ENCODE measurements around the gene LRP1. TPM values are rescaled to one million over a fixed set of nuclear protein-coding genes. Genes with fewer than 3 reads are reported as not detected.

Gene LRP1
- total RNA-seq, 1 donor from 2014 or later, result 708 TPM

DNA sequence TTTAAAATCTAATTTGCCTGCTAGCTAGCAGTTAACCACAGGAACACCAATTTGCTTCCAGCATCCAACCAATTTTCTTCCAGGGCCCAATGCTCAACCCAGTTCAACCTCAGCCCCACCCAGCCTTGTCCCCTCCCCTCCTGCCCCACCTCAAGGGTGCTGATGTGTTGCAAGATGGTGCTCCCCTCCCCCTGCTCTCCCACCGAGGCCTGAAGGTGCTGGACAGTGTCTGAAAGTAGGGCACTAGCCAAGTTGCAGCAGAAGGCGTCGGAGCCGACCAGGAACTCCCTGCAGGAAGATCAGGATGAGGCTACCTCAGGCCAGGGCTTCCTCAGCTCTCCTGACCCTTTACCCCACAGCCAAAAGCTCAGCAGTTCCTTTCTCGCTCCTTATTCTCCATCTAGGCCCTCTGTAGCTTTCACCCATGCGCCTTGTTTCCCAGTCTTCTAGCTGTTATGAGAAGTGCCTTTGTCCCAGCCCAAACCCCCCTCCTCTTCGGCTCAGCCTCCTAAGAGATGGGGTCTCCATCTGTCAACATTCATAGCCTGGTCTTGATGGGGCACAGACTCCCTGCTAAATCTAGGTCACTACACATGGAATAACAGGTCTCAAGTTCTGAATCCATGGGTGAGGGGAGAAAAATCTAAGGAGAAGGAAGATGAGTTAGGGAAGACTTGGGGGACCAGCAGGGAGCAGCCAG lies 20.7 kb upstream of the LRP1 start:
- DNase-seq (ENCODE audit: low spot score in 2 of 2), result peak in 1 of 2 donors; percentile 49
- no peaks in the 10 kb centered on the region for H3K27me3 ChIP-seq
- peaks cover 51 to 53% of the 10 kb centered on the region in 2 donors for H3K36me3 ChIP-seq
- no peaks in the 10 kb centered on the region for H3K9me3 ChIP-seq
- H3K4me3 ChIP-seq, result no peak overlapping the region
- H3K27ac ChIP-seq, result no peak overlapping the region
- TF ChIP-seq, protein P1, sequence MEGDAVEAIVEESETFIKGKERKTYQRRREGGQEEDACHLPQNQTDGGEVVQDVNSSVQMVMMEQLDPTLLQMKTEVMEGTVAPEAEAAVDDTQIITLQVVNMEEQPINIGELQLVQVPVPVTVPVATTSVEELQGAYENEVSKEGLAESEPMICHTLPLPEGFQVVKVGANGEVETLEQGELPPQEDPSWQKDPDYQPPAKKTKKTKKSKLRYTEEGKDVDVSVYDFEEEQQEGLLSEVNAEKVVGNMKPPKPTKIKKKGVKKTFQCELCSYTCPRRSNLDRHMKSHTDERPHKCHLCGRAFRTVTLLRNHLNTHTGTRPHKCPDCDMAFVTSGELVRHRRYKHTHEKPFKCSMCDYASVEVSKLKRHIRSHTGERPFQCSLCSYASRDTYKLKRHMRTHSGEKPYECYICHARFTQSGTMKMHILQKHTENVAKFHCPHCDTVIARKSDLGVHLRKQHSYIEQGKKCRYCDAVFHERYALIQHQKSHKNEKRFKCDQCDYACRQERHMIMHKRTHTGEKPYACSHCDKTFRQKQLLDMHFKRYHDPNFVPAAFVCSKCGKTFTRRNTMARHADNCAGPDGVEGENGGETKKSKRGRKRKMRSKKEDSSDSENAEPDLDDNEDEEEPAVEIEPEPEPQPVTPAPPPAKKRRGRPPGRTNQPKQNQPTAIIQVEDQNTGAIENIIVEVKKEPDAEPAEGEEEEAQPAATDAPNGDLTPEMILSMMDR (IDR thresholded peaks at IDR 0.05), result no peak
- peaks cover 4 to 15% of the 10 kb centered on the region in 2 donors for H3K4me1 ChIP-seq
- intact Hi-C loops (cut with DNase I), result no loop called here

DNA sequence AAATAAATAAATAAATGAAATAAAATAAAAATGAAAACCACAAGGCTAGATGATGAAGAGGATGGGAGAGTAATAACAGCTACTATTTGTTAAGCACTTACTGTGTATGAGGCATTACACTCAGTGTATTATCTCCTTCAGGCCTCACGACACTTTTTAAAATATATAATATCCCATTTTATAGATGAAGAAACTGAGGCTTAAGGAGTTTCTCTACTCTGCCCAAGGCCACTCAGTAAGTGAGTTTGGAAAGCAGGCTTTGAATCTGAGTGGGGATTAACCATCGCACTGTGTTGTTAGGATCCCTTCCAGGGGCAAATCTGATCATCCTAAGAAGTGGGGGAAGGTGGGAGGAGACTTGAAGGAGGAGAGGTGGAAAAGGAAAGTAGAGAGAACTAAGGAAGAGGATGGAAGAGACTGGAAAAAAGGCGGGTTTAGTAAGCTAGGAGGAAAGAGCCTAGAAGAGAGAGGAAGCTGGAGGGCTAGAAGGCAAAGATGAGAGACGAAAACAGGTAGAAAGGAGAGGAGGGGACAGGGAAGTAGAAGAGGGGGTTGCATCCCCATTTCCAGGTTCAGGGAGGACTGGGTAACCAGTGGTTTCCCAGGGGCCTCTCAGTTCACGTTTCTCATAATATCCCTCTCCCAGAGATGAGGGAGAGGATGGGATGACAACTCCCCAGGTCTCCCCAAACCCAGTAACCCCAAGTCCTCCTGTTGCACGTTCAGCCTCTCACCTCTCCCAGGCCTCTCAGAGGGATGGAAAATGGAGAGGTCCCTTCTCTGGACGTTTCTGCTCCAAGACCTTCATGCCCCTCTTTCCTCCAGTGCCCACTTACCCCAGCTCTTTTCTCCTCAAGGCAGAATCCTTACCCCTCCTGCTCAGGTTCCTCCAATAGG lies 18.8 kb upstream of the LRP1 start:
- no peak for DNase-seq (ENCODE audit: low spot score in 2 of 2)
- intact Hi-C loops (cut with DNase I), result loop anchor here (1.0 to 2.0 kb wide), 2 partner anchors 17 to 20 kb away; partner anchors contain the start of gene NAB2
- Histone ChIP-seq H3K4me3 (peak overlapping the region; percentile 76 to 90), H3K36me3 (peaks cover 38 to 39% of the 10 kb centered on the region in 2 donors), H3K4me1 (peaks cover 4 to 17% of the 10 kb centered on the region in 2 donors), H3K27me3 (no peaks in the 10 kb centered on the region), H3K27ac (peak overlapping the region; percentile 96 to 98), H3K9me3 (no peaks in the 10 kb centered on the region)
- TF ChIP-seq, protein P1 (IDR thresholded peaks at IDR 0.05), result no peak

DNA sequence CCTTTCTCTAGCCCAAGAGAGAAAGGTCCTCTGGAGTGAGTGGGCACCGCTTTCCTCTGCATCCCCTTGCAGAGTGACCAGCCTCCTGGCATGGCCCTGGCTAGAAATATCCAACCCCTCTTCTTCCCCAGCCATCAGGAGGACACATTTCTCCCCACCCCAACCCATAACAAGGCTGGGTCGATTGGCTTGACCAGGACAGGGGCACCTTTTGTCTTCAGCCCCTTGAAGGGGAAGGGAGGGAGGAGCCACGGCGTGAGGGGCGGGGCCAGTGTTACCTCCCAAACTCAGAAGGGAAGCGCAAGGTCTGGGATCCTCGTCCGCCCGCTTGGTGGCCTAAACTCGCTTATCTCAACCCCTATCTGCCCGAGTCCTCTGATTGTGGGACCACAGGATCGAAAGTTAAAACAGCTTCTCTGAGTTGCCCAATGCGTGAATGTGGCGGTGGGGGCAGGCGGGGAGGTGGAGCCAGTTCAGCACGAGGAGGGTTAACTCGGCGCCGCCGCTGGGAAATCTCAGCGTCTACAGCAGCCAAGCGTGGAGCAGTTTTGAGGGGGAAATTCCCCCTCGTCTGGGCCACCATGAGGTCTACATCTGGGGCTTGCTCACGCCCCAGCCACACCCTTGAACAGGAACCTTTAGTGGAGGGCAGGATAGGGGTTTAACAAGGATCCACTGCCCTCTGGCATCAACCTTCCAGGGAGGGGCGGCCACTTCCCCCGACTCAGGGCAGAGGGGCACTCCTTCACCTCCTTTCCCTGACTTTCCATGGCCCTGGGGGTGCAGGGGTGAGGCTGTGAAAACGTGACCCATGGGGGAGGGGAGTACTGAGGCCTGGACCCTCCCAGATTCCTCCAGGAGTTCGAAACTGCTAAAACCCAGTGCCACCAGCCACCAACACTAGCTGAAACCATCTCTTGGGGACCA lies 17.9 kb upstream of the LRP1 start:
- H3K36me3 ChIP-seq, result peaks cover 29 to 30% of the 10 kb centered on the region in 2 donors
- intact Hi-C loops (cut with DNase I), result loop anchor here (1.0 to 2.0 kb wide), 2 partner anchors 16 to 21 kb away; partner anchors contain the start of gene NAB2
- DNase-seq (ENCODE audit: low spot score in 2 of 2), result peak in 1 of 2 donors; percentile 83
- no peaks in the 10 kb centered on the region for H3K9me3 ChIP-seq
- H3K4me1 ChIP-seq, result peaks cover 4 to 17% of the 10 kb centered on the region in 2 donors
- H3K4me3 ChIP-seq, result peak overlapping the region; percentile 76 to 90
- H3K27me3 ChIP-seq, result no peaks in the 10 kb centered on the region
- peak overlapping the region; percentile 96 to 98 for H3K27ac ChIP-seq
- TF ChIP-seq, protein P1 (IDR thresholded peaks at IDR 0.05), result no peak

DNA sequence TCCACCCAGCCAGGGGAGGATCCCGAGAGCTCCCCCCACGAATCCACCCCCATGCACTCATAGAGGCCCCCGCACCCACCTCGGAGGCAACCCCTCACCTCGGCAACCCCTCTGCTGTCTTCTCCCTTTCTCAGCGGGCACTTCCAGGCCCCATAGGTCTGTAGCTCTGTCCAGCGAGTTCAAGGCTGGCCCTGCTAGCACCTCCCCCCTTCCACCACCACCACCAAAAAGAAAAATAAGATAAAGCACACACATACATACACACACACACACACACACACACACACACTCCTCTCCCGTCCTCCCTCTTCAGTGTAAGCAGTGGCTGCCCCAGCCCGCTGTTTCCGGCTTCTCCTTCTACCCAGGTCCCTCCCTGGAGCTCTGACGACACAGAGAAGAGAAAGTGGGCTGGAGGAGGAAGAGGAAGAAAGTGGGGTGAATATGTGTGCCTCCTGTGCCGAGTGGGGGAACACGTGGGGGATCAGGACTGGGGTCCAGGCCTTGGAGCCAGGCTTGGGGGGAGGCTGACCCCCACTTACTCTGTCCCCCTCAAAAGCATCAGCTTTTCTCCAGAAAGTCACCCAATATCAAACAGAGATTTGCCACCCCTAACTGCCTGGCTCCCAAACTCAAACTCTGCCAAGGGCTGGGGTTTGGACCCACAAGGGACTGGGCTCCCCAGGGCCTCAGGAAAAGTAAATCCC lies 17.1 kb upstream of the LRP1 start, which contains the start of gene STAT6:
Gene STAT6, minus strand, starts transcription at position 332 of the 704 bp plus-strand sequence. CDS start 3,084 bp downstream, outside the sequence.
- Histone ChIP-seq H3K27ac (peak within 1 kb of the TSS; percentile 96 to 98), H3K27me3 (no peaks in the 10 kb centered on the region), H3K36me3 (peaks cover 21% of the 10 kb centered on the region in 2 donors), H3K4me1 (peaks cover 4 to 17% of the 10 kb centered on the region in 2 donors), H3K9me3 (no peaks in the 10 kb centered on the region), H3K4me3 (peak within 1 kb of the TSS; percentile 76 to 90)
- TF ChIP-seq, protein P1 (IDR thresholded peaks at IDR 0.05), result no peak
- intact Hi-C loops (cut with DNase I), result loop anchor here (2.0 kb wide), 1 partner anchor 16 kb away; no protein-coding TSS in a partner anchor
- peak; percentile 80 to 92 for DNase-seq (ENCODE audit: low spot score in 2 of 2)
